Prostate gland (tissue), 2 donors: Measurements from ENCODE around the gene APH1A.

Experiments used
- CTCF ChIP-seq, 4 experiments: fragments of 200-600 bp in 2 of 4; fragments of 450-650 bp in 2 of 4; sonication (generic) in 2 of 4; IDR thresholded peaks; 1 replicate in 3 of 4; 2 replicates in 1 of 4; pipeline ENCODE4 v1.5.1; 2016 to 2019; ENCODE audit warnings: antibody characterized with exemption in 4 of 4, mild to moderate bottlenecking in 2 of 4, moderate library complexity in 2 of 4
- POLR2AphosphoS5 ChIP-seq: sonication (generic); formaldehyde crosslinking; IDR thresholded peaks from one replicate; pipeline ENCODE4 v1.6.1; 2017; ENCODE audit warnings: antibody characterized with exemption

GRCh38 chr1:150257624-150258585 is 10.9 kb downstream of the APH1A start, which contains the start of gene CA14:
- TF ChIP-seq CTCF (IDR thresholded peaks at IDR 0.05) (no peak), POLR2AphosphoS5 (no peak)
